Neural progenitor cell (in vitro differentiated cells): ENCODE results near the gene RHBG.

Source experiments
- EZH2 ChIP-seq: fragments of 200-600 bp; sonication (generic); IDR thresholded peaks from 2 replicates; pipeline ENCODE4 v1.6.1; 2017; ENCODE audit warnings: antibody characterized with exemption, mild to moderate bottlenecking, moderate library complexity
- EZH2phosphoT487 ChIP-seq: fragments of 200-600 bp; sonication (generic); IDR thresholded peaks from 2 replicates; pipeline ENCODE4 v1.6.1; 2017; ENCODE audit warnings: antibody characterized with exemption
- TF ChIP-seq, protein P1 (sequence below): fragments of 200-600 bp; sonication (generic); IDR thresholded peaks from 2 replicates; pipeline ENCODE4 v1.5.1; 2017; ENCODE audit warnings: antibody characterized with exemption, mild to moderate bottlenecking

- TF ChIP-seq, protein P1, sequence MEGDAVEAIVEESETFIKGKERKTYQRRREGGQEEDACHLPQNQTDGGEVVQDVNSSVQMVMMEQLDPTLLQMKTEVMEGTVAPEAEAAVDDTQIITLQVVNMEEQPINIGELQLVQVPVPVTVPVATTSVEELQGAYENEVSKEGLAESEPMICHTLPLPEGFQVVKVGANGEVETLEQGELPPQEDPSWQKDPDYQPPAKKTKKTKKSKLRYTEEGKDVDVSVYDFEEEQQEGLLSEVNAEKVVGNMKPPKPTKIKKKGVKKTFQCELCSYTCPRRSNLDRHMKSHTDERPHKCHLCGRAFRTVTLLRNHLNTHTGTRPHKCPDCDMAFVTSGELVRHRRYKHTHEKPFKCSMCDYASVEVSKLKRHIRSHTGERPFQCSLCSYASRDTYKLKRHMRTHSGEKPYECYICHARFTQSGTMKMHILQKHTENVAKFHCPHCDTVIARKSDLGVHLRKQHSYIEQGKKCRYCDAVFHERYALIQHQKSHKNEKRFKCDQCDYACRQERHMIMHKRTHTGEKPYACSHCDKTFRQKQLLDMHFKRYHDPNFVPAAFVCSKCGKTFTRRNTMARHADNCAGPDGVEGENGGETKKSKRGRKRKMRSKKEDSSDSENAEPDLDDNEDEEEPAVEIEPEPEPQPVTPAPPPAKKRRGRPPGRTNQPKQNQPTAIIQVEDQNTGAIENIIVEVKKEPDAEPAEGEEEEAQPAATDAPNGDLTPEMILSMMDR, result no peak
- TF ChIP-seq EZH2 (no peak), EZH2phosphoT487 (no peak)
These were observed 49.5 kb downstream of the RHBG start for GRCh38 chr1:156418416-156419070.
